Endometrial microvascular endothelial cells (primary cell): Measurements from ENCODE around the gene DLL3. TPM values are rescaled to one million over a fixed set of nuclear protein-coding genes. Genes with fewer than 3 reads are reported as not detected.

Experiments used
- in situ Hi-C: cut with HindIII; loops from 2 replicates; pipeline ENCODE4 v1.10.0; 2017; ENCODE audit warnings: low sequenced_read_pairs, low pct_unique_long_range_greater_than_20kb; ENCODE audit errors: inconsistent ontology term
- total RNA-seq: library from RNA; depleted of rRNA; stranded (reverse); fragments of >200 nt; gene quantifications from one replicate; pipeline ENCODE4 v1.2.3, GENCODE V29; 2015; ENCODE audit errors: inconsistent ontology term

Gene DLL3
- total RNA-seq, 1 donor from 2014 or later: 0.19 TPM

DNA sequence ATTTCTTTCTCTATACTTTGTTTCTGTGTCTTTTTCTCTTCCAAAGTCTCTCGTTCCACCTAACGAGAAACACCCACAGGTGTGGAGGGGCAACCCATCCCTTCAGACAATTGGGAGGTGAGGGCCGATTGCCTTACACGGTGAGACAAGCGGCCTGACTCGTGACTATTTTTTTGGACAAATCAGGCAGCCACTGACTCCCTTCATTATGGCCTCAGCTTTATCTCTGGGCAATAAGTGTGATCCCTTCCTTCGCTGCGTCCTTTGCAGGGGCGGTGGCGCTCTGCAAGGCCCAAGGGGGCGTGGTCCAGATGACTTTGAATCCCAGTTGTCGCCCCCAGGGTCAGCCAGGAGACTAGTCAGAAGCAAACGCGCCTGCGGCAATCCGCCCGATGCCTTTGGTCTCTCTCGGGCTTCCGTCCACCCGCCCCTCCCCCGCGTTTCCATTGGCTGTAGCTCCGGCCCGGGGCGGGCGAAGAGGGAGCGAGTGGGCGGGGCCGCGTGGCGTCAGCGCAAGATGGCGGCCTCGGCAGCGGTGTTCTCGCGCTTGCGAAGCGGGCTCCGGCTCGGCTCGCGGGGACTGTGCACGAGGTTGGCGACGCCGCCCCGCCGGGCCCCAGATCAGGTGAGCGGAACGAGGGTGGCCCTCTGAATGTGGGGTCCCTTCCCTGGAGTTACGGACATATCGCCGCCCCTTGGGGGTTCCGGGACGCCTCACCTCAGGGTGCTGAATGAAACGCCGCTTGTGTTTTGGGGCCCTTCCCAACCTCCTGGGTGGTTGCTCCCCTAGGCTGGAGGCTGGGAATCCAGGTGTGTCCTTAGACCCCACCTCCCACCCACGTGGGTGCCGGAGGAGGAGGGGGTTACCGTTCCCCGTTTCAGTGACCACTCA is 18.2 kb upstream of the DLL3 start, which contains the start of gene TIMM50:
TSS of gene TIMM50 (plus strand) at position 502 of the 892 bp plus-strand sequence. CDS start at position 518, 16 bp downstream.
- in situ Hi-C loops: no loop called here

DNA sequence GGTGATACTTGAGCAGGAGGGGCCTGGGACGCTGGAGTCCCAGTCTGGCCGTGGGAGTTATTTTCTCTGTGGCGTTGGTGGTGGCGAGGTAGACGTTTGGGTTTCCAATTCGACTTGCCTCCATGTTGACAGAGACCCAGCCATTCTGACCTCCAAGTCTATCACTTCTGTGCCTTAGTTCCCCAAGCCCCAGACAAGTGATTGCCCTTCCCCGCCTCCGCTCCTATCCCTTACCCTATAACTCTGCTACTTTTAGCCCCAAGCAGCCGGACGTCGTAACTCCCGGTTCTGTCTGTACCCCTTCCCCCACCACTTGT is 17.6 kb upstream of the DLL3 start:
- in situ Hi-C loops: no loop called here

DNA sequence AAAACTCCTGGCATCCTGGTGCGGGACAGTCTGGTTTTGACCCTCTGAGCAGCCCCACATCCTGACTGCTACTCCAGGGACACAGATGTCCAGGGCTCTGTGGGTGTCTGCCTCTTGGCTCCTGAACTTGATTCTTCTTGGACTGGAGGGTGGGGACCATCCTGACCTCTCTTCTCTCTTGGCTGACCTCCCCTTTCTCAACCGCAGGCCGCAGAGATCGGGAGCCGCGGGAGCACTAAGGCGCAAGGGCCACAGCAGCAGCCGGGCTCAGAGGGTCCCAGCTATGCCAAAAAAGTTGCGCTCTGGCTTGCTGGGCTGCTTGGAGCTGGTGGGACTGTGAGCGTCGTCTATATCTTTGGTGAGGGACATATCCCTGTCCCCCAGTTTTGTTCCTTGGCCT is 17.1 kb upstream of the DLL3 start:
- in situ Hi-C loops: no loop called here

DNA sequence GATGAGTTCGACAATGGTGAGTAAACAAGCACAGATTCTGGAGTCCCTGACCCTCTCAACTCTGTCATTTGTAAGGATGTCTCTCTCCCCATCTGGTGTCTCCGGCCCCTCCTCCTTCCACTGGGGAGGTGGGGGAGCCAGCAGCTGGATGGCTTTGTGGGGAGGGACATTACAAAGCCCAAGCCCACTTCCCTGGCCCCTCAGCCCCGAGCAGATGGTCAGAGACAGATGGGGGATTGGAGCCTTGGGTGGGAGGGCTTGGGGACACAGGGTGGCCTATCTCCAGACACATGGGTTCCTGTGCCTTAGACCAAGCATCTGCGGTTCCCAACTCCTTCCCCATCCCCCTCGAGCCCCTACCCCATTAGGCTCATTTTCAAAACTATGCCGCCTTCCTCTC is 15.6 kb upstream of the DLL3 start:
- in situ Hi-C loops: no loop called here

DNA sequence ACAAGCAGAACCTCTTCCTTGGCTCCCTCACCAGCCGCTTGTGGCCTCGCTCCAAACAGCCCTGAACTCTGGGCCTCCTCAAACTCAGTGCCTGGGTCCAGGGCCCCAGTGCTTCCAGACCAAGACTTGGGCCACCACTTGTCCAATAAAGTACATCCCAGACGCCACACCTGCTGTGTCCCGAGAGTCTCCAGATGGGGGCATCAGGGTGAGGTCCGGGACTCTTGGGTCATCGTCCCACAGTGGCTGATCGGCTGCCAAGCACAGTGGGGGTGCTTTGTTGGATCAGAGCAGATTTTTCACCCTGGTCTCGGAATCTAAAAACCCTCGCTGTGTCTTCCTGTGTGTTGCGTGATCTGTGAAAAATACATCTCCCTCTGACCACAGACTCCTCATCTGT is 9.0 kb upstream of the DLL3 start:
- in situ Hi-C loops: no loop called here

DNA sequence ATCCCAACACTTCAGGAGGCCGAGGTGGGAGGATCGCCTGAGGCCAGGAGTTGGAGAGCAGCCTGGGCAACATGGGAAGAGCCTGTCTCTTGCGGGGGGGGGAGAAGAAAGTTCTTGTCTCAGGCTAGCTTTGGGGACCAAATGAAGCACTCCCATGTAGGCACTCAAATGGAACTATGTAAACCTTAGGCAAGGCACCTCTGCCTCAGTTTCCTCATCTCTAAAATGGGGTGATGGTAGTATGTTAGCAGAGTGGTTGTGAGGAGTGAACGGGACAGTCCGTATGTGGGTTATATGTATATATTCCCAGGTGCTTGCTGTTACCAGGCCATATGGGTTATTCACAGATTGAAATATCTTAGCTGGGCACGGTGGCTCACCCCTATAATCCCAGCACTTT is 6.5 kb upstream of the DLL3 start:
- in situ Hi-C loops: no loop called here

DNA sequence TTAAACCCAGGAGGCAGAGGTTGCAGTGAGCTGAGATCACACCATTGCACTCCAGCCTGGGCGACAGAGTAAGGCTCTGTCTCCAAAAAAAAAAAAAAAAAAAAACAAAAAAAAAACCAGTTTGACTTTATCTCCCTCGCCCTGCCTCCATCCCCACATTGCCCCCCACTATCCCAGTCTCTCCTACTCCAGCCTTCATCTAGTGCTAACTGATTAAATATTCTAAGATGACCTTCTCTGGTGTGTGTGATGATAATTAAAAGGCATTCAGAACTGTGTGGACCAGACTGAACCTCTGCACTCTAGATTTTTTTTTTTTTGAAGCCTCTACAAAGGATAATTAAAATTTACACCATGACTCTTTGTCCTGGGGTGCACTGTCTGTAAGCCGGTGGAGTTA is 6.0 kb upstream of the DLL3 start:
- in situ Hi-C loops: no loop called here

DNA sequence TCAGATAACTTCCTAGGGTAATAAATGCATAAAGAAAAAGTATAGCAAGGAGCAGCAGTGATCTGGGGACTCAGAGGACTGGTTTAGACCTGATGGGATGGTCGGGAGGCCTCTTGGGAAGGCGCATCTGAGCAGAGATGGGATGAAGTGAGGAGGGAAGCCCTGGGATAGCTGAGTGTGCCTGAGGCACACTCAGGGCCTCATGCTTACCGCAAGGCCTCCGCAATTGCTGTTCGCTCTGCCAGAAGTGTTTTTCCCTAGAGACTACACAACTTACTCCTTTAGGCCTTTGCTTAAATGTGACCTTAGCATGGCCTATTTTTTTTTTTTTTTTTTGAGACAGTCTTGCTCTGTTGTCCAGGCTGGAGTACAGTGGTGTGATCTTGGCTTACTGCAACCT is 4.1 kb upstream of the DLL3 start:
- in situ Hi-C loops: no loop called here

DNA sequence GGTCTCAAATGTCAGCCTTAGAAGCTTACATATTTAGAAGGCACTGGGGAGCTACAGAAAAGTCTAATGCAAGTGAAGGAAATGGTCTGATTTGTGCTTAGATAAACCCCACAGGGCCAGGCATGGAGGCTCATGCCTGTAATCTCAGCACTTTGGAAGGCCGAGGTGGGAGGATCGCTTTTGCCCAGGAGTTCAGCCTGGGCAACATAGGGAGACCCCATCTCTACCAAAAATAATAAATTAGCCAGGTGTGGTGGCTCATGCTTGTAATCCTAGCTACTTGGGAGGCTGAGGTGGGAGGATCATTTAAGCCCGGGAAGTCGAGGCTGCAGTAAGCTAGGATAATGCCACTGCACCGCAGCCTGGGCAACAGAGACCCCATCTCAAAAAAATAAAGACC is 2.7 kb upstream of the DLL3 start:
- in situ Hi-C loops: no loop called here

DNA sequence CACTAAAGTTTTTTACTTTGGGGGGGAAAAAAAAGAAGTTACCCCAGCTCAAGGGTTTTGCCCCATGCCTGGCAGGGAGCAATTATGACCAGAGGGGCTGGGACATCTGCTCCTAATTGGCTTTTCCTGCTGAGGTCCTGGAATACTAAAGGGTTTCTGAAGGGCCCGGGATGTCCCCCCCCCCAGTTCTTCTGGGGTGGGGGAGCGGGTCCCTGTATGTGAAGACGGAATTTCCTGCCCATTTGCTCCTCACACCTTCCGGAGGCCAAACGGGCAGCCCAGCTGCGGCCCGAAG is 1.1 kb upstream of the DLL3 start:
- in situ Hi-C loops: no loop called here

DNA sequence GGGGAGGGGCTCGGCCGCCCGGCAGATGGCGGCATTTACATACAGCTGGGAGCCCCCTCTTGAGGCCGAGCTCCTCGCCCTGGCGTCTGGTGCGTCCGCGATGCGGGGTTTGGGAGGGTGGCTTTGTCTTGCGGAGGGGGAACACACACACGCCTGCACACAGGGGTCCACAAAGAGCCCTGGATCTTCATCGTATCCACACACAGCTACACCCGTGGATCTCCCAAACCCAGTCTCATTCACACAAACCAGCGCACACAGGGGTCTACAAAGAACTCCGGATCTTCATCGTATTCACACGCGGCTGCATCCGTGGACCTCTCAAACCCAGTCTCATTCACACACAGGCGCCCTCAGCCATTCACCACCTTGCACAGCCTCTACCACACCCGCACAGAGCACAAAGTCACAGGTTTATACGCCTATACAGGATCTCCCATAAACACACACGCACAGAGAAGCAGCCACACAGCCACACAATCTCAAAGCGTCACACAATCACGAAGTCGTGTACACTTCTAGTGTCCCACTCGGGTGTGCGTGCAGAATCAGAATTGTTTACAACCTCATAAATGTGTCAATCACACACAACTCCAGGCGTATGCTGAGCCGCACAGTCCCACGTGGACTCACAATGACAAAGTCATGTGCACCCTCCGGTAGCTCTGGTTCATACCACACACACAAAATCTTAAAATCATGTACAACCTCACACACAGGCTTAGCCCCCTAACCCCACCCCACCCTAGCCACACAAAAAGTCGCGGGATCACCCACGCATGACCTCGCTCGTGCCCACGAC is 550 bp upstream of the DLL3 start:
- in situ Hi-C loops: no loop called here

DNA sequence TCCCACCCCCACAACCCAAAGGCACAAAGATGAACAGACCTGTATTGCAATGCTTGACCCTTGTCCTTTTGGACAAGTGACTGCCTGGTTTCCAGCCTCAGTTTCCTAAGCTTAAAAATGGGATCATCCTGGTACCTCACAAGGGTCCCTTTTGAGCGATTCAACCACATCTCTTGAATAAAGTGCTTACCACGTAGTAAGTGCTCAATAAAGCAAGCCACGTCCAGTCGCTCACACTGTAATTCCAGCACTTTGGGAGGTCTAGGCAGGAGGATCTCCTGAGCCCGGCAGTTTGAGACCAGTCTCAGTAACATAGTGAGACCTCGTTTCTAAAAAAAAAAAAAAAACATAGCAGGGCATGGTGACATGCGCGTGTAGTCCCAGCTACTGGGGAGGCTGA is 1.2 kb downstream of the DLL3 start:
- in situ Hi-C loops: no loop called here

DNA sequence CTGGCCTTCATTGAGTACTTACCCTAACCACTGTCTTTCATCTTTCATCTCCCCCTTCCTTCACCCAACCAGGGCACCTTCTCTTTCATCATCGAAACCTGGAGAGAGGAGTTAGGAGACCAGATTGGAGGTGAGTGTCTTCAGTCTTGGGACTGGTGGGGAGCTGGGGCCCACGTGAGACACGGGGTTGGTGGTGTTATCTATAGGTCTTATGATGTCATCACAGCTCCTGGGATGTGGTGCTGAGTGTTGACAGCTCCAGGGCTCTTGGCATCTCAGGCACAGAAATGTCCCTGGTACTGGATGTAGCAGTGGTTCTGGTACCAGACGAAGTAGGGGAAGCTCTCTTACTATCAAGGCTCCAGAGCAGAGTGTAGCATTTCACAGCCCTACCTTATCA is 1.8 kb downstream of the DLL3 start:
- in situ Hi-C loops: no loop called here

DNA sequence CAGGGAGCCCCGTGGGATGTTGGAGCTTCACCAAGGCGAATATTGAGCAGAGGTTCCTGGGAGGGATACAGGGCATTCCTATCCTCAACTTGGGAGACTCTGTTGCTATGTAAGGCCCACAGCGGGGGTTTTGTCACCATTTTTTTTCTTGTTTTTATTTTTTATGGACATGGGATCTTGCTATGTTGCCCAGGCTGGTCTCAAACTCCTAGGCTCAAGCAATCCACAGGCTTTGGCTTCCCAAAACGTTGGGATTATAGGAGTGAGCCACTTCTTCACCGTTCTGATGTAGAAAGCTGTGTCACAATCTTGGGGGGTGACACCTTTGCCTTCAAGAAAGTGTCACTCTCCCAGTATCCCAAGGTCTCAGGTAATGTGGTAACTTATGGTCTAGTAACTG is 2.6 kb downstream of the DLL3 start:
- in situ Hi-C loops: no loop called here

DNA sequence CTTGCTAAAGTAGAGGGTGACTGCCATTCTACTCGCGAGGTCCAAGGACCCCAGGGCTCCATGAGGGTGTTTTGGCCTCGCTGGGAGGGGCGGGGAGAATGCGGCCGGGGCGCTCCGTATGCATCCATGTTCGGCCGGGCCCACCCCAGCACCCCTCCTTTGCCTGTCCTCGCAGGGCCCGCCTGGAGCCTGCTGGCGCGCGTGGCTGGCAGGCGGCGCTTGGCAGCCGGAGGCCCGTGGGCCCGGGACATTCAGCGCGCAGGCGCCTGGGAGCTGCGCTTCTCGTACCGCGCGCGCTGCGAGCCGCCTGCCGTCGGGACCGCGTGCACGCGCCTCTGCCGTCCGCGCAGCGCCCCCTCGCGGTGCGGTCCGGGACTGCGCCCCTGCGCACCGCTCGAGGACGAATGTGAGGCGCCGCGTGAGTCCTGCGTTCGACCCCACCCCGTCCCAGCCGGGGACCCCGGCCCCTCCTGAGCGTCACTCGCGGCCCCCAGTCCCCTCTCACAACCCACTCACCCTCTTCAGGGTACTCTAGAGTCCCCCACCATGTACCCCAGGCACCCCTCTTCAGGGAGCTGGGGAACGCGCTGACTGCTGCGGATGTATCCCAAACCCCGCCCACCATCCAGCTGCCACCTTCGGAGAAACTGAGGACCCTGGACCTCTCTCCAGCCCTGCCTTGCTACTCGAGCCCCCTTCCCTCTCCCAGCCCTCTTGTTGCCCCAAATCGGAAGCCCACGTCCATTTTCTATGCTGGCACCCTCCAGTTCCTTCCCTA is 4.1 kb downstream of the DLL3 start:
- in situ Hi-C loops: no loop called here

DNA sequence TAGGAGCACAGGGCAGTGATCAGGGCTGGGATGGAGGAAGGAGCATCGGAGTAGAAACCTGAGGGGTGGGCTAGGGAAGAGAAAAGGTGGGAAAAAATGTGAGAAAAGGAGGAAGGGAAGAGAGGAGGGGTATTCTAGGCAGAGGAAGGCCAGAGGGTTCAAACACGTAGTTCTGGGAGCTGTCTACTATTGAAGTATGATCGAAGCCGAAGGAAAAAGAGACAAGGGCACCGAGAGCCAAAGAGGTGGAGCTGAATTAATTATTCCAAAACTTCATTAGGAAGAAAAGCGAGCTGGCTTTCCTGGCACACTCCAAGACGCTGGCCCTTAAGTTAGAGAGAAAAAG is 7.8 kb downstream of the DLL3 start:
- in situ Hi-C loops: no loop called here

DNA sequence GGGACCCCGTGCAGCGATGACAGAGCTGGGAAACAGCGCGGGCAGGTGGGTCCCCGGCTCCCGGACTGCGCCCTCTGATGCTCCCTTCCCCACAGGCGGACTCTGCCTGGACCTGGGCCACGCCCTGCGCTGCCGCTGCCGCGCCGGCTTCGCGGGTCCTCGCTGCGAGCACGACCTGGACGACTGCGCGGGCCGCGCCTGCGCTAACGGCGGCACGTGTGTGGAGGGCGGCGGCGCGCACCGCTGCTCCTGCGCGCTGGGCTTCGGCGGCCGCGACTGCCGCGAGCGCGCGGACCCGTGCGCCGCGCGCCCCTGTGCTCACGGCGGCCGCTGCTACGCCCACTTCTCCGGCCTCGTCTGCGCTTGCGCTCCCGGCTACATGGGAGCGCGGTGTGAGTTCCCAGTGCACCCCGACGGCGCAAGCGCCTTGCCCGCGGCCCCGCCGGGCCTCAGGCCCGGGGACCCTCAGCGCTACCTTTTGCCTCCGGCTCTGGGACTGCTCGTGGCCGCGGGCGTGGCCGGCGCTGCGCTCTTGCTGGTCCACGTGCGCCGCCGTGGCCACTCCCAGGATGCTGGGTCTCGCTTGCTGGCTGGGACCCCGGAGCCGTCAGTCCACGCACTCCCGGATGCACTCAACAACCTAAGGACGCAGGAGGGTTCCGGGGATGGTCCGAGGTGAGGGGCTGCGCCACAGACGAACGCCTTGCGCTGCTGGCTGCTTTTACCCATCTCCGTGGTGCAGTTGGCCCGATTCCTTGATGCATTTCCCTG is 8.4 kb downstream of the DLL3 start:
- in situ Hi-C loops: no loop called here

DNA sequence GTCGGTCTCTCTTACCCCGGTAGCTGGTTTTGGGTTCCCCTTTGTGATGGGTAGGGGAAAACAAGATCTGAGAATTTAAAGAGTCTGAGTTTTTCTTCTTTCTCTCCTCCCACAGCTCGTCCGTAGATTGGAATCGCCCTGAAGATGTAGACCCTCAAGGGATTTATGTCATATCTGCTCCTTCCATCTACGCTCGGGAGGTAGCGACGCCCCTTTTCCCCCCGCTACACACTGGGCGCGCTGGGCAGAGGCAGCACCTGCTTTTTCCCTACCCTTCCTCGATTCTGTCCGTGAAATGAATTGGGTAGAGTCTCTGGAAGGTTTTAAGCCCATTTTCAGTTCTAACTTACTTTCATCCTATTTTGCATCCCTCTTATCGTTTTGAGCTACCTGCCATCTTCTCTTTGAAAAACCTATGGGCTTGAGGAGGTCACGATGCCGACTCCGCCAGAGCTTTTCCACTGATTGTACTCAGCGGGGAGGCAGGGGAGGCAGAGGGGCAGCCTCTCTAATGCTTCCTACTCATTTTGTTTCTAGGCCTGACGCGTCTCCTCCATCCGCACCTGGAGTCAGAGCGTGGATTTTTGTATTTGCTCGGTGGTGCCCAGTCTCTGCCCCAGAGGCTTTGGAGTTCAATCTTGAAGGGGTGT is 9.1 kb downstream of the DLL3 start:
- in situ Hi-C loops: no loop called here

DNA sequence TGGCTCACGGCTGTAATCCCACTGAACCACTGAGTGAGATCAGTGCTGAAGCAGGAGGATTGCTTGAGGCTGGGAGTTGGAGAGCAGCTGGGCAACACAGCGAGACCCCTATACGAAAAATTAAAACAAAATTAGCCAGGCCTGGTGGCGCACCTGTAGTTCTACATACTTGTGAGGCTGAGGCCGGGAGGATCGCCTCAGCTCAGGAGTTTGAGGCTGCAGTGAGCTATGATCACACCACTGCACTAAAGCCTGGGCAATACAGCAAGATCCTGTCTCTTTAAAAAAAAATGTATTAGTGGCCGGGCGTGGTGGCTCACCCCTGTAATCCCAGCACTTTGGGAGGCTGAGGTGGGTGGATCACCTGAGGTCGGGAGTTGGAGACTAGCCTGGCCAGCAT is 9.9 kb downstream of the DLL3 start:
- in situ Hi-C loops: no loop called here
